Measurements from ENCODE around the gene CHAF1B. TPM values are rescaled to one million over a fixed set of nuclear protein-coding genes. Genes with fewer than 3 reads are reported as not detected.

CHAF1B gene
- total RNA-seq, result 10 to 100 TPM in 1 of 2 donors, 1 to 10 TPM in 1; 6.5 to 11.0 TPM

DNA sequence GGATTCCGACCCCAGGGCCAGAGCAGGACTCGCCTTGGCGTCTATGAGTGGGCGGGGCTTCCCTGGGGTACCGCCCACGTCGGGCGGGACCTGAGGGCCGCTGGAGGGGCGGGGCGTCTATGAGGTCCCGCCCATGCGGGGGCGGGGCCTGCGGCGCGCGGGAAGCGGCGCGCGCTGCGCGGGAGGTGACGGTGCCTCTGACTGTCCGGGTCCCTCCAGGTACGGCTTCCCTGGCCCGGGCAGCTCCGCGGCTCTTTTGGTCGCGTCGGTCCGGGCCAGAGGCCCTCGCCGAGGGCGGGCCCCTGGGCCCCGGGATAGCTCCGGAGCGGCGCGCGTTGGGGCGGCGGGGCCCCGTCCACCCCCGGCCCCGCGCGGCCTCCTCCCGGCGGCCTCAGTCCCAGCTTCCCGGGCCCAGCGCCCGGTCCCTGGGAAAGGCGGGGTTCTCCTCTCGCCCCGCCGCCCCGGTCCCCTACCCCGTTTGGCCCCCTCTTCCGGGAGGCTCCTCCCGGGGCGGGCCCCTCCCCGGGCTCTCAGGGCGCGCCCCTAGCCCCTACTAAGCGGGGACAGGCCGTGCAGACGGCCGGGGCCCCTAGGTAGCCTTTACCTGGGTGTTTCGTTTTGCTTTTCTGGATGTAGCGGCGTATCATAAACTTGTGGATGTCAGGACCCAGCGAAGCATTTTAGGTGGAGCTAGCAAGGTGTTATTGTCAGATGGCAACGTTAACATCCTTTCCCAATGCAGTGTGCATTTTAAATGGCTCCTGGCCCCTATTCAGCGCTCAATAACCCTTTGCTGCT lies at the start of gene CHAF1B:
Gene CHAF1B, plus strand, starts transcription at position 160 of the 798 bp plus-strand sequence. CDS start 745 bp downstream, outside the sequence.

Small RNAs within 50 kb of the gene (small RNA-seq; reads per million reads assigned to genes)
- gene ATP5MFP1, result 0 reads per million in 2 donors

Other genes with a start within 250 kb of the CHAF1B start
- 10 to 100 TPM; 10.7 to 12.0 TPM for gene DOP1B, start 228.6 kb upstream of the CHAF1B start, total RNA-seq
- gene MORC3, start 65.2 kb upstream of the CHAF1B start, total RNA-seq, result 10 to 100 TPM; 49.0 to 49.6 TPM
- not detected for gene CLDN14, start 94.7 kb downstream of the CHAF1B start, total RNA-seq